ENCODE data around the gene KCNAB2. TPM values are rescaled to one million over a fixed set of nuclear protein-coding genes. Genes with fewer than 3 reads are reported as not detected.

KCNAB2 gene
- total RNA-seq, 1 donor from 2014 or later: 2.2 TPM

DNA sequence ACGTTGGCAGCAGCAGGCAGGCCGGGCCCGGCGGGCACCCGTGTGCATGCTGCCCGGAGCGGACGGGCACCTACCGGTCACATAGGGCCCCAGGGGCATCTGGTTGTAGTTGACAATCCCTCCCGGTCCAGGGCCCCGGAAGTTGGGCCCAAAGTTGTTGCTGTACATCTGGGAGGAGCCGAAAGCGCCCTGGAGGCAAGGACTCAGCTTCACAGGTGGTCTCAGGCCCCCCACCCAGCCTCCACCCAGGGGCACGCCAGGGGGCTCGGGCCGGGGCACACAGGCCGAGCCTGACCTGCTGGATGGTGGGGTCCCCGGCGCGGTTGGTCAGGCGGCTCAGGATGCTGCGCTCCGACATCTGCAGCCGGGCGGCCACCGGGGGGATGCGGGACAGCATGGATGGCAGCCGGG is 60.6 kb downstream of the KCNAB2 start:
- no peaks in the 10 kb centered on the region for H4K20me1 ChIP-seq (ENCODE audit: low read depth)
- Mint-ChIP-seq H3K36me3 (no peaks in the 10 kb centered on the region), H3K9me3 (no peaks in the 10 kb centered on the region), H3K27me3 (ENCODE audit: insufficient read depth, low read depth) (peaks cover 14% of the 10 kb centered on the region), H3K4me1 (peaks cover 4% of the 10 kb centered on the region), H3K4me3 (no peak overlapping the region), H3K27ac (no peak overlapping the region)
- peaks cover 12% of the 10 kb centered on the region for H3K4me1 ChIP-seq
- H3K27me3 ChIP-seq: peaks cover 10% of the 10 kb centered on the region
- H2AFZ ChIP-seq (replicated peaks): no peak overlapping the region
- H3K4me2 ChIP-seq: no peak overlapping the region
- TF ChIP-seq, protein P1, sequence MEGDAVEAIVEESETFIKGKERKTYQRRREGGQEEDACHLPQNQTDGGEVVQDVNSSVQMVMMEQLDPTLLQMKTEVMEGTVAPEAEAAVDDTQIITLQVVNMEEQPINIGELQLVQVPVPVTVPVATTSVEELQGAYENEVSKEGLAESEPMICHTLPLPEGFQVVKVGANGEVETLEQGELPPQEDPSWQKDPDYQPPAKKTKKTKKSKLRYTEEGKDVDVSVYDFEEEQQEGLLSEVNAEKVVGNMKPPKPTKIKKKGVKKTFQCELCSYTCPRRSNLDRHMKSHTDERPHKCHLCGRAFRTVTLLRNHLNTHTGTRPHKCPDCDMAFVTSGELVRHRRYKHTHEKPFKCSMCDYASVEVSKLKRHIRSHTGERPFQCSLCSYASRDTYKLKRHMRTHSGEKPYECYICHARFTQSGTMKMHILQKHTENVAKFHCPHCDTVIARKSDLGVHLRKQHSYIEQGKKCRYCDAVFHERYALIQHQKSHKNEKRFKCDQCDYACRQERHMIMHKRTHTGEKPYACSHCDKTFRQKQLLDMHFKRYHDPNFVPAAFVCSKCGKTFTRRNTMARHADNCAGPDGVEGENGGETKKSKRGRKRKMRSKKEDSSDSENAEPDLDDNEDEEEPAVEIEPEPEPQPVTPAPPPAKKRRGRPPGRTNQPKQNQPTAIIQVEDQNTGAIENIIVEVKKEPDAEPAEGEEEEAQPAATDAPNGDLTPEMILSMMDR (IDR thresholded peaks at IDR 0.05): no peak
- TF ChIP-seq EZH2 (IDR thresholded peaks at IDR 0.05) (no peak), EZH2phosphoT487 (IDR thresholded peaks at IDR 0.05) (no peak)
- H3K27ac ChIP-seq: no peak overlapping the region
- DNase-seq (ENCODE audit: low spot score): no peak
- no peaks in the 10 kb centered on the region for H3F3A ChIP-seq (ENCODE audit: low read depth)
- no peaks in the 10 kb centered on the region for H3K36me3 ChIP-seq
- no peaks in the 10 kb centered on the region for H3K79me2 ChIP-seq (ENCODE audit: low read depth)
- H3K4me3 ChIP-seq: no peak overlapping the region
- no peaks in the 10 kb centered on the region for H3K9me3 ChIP-seq (ENCODE audit: low read depth)
- no peak overlapping the region for H3K9ac ChIP-seq

DNA sequence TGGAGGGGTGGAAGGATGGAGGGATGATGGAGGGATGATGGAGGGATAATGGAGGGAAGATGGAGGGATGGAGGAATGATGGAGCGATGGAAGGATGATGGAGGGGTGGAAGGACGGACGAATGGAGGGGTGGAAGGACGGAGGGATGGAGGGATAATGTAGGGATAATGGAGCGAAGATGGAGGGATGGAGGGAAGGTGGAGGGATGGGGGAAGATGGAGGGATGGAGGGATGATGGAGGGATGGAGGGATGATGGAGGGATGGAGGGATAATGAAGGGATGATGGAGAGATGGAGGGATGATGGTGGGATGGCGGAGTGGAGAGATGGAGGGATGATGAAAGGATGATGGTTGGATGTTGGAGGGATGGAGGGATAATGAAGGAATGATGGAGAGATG is 61.3 kb downstream of the KCNAB2 start:
- Mint-ChIP-seq H3K27ac (no peak overlapping the region), H3K9me3 (no peaks in the 10 kb centered on the region), H3K36me3 (no peaks in the 10 kb centered on the region), H3K4me1 (no peaks in the 10 kb centered on the region), H3K4me3 (no peak overlapping the region), H3K27me3 (ENCODE audit: insufficient read depth, low read depth) (peaks cover 14% of the 10 kb centered on the region)
- Histone ChIP-seq H3K27ac (no peak overlapping the region), H3K4me2 (no peak overlapping the region), H3K4me3 (no peak overlapping the region), H2AFZ (replicated peaks) (no peak overlapping the region), H3K9me3 (ENCODE audit: low read depth) (no peaks in the 10 kb centered on the region), H3K9ac (no peak overlapping the region), H3K4me1 (peaks cover 6% of the 10 kb centered on the region), H3K27me3 (peaks cover 10% of the 10 kb centered on the region), H3K36me3 (no peaks in the 10 kb centered on the region), H4K20me1 (ENCODE audit: low read depth) (no peaks in the 10 kb centered on the region), H3F3A (ENCODE audit: low read depth) (no peaks in the 10 kb centered on the region), H3K79me2 (ENCODE audit: low read depth) (no peaks in the 10 kb centered on the region)
- TF ChIP-seq EZH2phosphoT487 (IDR thresholded peaks at IDR 0.05): no peak
- no peak for DNase-seq (ENCODE audit: low spot score)

DNA sequence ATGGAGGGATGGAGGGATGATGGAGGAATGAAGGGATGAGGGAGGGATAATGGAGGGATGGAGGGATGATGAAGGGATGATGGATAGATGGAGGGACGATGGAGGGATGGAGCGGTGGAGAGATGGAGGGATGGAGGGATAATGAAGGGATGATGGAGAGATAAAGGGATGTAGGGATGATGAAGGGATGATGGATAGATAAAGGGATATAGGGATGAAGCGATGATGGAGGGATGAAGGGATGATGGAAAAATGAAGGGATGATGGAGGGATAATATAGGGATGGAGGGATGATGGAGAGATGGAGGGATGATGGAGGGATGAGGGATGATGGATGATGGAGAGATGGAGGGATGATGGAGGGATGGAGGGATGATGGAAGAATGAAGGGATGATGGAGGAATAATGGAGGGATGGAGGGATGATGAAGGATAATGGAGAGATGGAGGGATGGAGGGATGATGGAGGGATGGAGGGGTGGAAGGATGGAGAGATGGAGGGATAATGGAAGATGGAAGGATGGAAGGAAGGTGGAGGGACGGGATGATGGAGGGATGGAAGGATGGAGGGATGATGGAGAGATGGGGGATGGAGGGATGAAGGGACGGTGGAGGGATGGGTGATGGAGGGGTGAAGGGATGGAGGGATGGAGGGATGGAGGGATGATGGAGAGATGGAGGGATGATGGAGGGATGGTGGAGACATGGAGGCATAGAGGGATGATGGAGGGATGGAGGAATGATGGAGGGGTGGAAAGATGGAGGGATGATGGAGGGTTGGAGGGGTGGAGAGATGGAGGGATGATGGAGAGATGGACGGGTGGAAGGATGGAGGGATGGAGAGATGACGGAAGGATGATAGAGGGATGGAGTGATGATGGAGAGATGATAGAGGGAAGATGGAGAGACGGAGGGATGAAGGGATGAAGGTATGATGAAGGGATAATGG is 62.0 kb downstream of the KCNAB2 start:
- TF ChIP-seq, protein P1 (IDR thresholded peaks at IDR 0.05): no peak
- TF ChIP-seq EZH2 (IDR thresholded peaks at IDR 0.05) (no peak), EZH2phosphoT487 (IDR thresholded peaks at IDR 0.05) (no peak)
- Histone ChIP-seq H4K20me1 (ENCODE audit: low read depth) (no peaks in the 10 kb centered on the region), H3K4me2 (no peak overlapping the region), H3K27me3 (peaks cover 10% of the 10 kb centered on the region), H3K36me3 (no peaks in the 10 kb centered on the region), H3K27ac (no peak overlapping the region), H3F3A (ENCODE audit: low read depth) (no peaks in the 10 kb centered on the region), H2AFZ (replicated peaks) (no peak overlapping the region), H3K9ac (no peak overlapping the region), H3K4me3 (no peak overlapping the region), H3K4me1 (no peaks in the 10 kb centered on the region), H3K9me3 (ENCODE audit: low read depth) (no peaks in the 10 kb centered on the region), H3K79me2 (ENCODE audit: low read depth) (no peaks in the 10 kb centered on the region)
- Mint-ChIP-seq H3K4me3 (no peak overlapping the region), H3K36me3 (no peaks in the 10 kb centered on the region), H3K27me3 (ENCODE audit: insufficient read depth, low read depth) (peaks cover 16% of the 10 kb centered on the region), H3K9me3 (no peaks in the 10 kb centered on the region), H3K27ac (no peak overlapping the region), H3K4me1 (no peaks in the 10 kb centered on the region)
- no peak for DNase-seq (ENCODE audit: low spot score)

DNA sequence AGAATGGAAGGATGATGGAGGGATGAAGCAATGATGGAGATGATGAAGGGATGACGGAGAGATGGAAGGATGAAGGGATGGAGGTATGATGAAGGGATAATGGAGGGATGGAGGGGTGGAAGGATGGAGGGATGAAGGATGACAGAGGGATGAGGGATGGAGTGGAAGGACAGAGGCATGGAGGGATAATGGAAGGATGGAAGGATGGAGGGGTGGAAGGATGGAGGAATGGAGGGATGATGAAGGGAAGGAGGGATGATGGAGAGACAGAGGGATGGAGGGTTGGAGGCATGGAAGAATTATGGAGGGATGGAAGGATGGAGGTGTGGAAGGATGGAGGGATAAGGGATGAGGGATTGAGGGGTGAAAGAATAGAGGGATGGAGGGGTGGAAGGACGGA is 62.8 kb downstream of the KCNAB2 start:
- no peaks in the 10 kb centered on the region for H3K36me3 Mint-ChIP-seq
- Histone ChIP-seq H2AFZ (replicated peaks) (no peak overlapping the region), H3K27ac (no peak overlapping the region), H3F3A (ENCODE audit: low read depth) (no peaks in the 10 kb centered on the region), H3K4me1 (no peaks in the 10 kb centered on the region), H3K36me3 (no peaks in the 10 kb centered on the region), H3K9me3 (ENCODE audit: low read depth) (no peaks in the 10 kb centered on the region), H3K9ac (no peak overlapping the region), H3K79me2 (ENCODE audit: low read depth) (no peaks in the 10 kb centered on the region), H3K27me3 (peaks cover 10% of the 10 kb centered on the region), H3K4me3 (no peak overlapping the region), H3K4me2 (no peak overlapping the region), H4K20me1 (ENCODE audit: low read depth) (no peaks in the 10 kb centered on the region)
- H3K27me3 Mint-ChIP-seq (ENCODE audit: insufficient read depth, low read depth): peaks cover 14% of the 10 kb centered on the region
- H3K4me3 Mint-ChIP-seq: no peak overlapping the region
- H3K4me1 Mint-ChIP-seq: no peaks in the 10 kb centered on the region
- no peak for TF ChIP-seq EZH2 (IDR thresholded peaks at IDR 0.05)
- no peak for TF ChIP-seq EZH2phosphoT487 (IDR thresholded peaks at IDR 0.05)
- TF ChIP-seq, protein P1 (IDR thresholded peaks at IDR 0.05): no peak
- no peaks in the 10 kb centered on the region for H3K9me3 Mint-ChIP-seq
- H3K27ac Mint-ChIP-seq: no peak overlapping the region
- no peak for DNase-seq (ENCODE audit: low spot score)
